Measurements from ENCODE around the gene KIAA0753.

DNA sequence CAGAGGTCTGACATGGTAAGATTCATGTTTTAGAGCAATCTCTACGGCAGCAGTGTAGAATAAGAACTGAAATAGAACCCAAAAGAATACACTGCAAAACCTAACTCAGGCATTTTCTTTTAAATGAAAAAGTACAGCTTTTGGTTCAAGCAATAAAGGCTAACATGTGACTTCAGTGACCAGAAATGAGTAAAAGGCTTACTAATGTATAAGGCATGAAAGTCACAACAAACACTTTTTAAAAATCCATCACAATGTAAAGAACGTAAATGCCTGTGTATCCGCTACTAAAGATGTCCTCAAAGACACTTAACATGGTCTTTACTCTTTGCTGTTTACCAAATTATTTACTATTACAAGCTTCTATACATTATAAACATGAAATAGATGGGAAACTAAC, 16.6 kb downstream of the KIAA0753 start:
- TF ChIP-seq, protein P1, sequence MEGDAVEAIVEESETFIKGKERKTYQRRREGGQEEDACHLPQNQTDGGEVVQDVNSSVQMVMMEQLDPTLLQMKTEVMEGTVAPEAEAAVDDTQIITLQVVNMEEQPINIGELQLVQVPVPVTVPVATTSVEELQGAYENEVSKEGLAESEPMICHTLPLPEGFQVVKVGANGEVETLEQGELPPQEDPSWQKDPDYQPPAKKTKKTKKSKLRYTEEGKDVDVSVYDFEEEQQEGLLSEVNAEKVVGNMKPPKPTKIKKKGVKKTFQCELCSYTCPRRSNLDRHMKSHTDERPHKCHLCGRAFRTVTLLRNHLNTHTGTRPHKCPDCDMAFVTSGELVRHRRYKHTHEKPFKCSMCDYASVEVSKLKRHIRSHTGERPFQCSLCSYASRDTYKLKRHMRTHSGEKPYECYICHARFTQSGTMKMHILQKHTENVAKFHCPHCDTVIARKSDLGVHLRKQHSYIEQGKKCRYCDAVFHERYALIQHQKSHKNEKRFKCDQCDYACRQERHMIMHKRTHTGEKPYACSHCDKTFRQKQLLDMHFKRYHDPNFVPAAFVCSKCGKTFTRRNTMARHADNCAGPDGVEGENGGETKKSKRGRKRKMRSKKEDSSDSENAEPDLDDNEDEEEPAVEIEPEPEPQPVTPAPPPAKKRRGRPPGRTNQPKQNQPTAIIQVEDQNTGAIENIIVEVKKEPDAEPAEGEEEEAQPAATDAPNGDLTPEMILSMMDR (IDR thresholded peaks at IDR 0.05; ENCODE audit: low read length), result no peak
- TF ChIP-seq EZH2 (optimal IDR thresholded peaks at IDR 0.05; ENCODE audit: low read depth, low read length), result no peak

All from MM.1S (cell line).